ENCODE data around the gene PGPEP1.

DNA sequence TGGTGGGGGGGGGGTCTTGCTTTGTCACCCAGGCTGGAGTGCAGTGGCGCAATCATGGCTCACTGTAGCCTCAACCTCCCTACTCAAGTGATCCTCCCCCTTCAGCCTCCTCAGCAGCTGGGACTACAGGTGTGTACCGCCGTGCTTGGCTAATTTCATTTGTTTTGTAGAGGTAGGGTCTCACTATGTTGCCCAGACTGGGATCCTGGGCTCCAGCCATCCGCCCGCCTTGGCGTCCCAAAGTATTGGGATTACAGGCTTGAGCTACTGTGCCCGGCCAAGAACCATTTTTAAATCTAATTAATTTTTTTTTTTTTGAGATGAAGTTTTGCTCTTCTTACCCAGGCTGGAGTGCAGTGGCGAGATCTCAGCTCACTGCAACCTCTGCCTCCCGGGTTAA, 40.7 kb upstream of the PGPEP1 start:
- TF ChIP-seq, protein P1, sequence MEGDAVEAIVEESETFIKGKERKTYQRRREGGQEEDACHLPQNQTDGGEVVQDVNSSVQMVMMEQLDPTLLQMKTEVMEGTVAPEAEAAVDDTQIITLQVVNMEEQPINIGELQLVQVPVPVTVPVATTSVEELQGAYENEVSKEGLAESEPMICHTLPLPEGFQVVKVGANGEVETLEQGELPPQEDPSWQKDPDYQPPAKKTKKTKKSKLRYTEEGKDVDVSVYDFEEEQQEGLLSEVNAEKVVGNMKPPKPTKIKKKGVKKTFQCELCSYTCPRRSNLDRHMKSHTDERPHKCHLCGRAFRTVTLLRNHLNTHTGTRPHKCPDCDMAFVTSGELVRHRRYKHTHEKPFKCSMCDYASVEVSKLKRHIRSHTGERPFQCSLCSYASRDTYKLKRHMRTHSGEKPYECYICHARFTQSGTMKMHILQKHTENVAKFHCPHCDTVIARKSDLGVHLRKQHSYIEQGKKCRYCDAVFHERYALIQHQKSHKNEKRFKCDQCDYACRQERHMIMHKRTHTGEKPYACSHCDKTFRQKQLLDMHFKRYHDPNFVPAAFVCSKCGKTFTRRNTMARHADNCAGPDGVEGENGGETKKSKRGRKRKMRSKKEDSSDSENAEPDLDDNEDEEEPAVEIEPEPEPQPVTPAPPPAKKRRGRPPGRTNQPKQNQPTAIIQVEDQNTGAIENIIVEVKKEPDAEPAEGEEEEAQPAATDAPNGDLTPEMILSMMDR (IDR thresholded peaks at IDR 0.05), result no peak
- TF ChIP-seq USF2 (IDR thresholded peaks at IDR 0.05; ENCODE audit: borderline replicate concordance, low read depth, low read length) (no peak), EP300 (IDR thresholded peaks at IDR 0.05; ENCODE audit: borderline replicate concordance in 1 of 2, low read depth in 1 of 2, low read length in 1 of 2) (no peak), GABPA (IDR thresholded peaks at IDR 0.05; ENCODE audit: low read depth) (no peak), POLR2AphosphoS5 (IDR thresholded peaks at IDR 0.05; ENCODE audit: low read depth, low read length) (no peak)

Data from SK-N-SH (cell line).